Activated T-cell treated with anti-CD3 and anti-CD28 coated beads, Interleukin-2, amount 50 U/mL, for 4 hours (primary cell): ENCODE data around the gene PLCL2. TPM values are rescaled to one million over a fixed set of nuclear protein-coding genes. Genes with fewer than 3 reads are reported as not detected.

Experiments used
- ATAC-seq, 2 donors: fragments of 200-7000 bp; cut with Tn5 transposase; one replicate each; pipeline ENCODE4 v1.10.0; 2021
- DNase-seq: peaks from one replicate; pipeline ENCODE4 v3.0.0-alpha.2; 2020
- H3K27me3 Mint-ChIP-seq: one replicate; pipeline ENCODE4 v1.8.0; 2021; ENCODE audit warnings: low read depth, mixed read lengths
- H3K36me3 Mint-ChIP-seq: one replicate; pipeline ENCODE4 v1.8.0; 2022; ENCODE audit warnings: mixed read lengths; ENCODE audit not compliant: insufficient read depth
- H3K4me1 Mint-ChIP-seq: one replicate; pipeline ENCODE4 v1.8.0; 2021; ENCODE audit warnings: low read depth, mixed read lengths
- H3K4me3 Mint-ChIP-seq: one replicate; pipeline ENCODE4 v1.8.0; 2021; ENCODE audit warnings: mild to moderate bottlenecking, moderate library complexity, mixed read lengths
- H3K9me3 Mint-ChIP-seq: one replicate; pipeline ENCODE4 v1.8.0; 2021; ENCODE audit warnings: mixed read lengths
- total RNA-seq, 3 donors: library from RNA; stranded (reverse); gene quantifications; one replicate each; pipeline ENCODE4 v1.2.1, GENCODE V29; 2021

The PLCL2 gene
- total RNA-seq, result 10 to 100 TPM; 12.6 to 14.2 (median 12.7) TPM

- Mint-ChIP-seq H3K36me3 (no peaks in the 10 kb centered on the region), H3K4me1 (peaks cover 39% of the 10 kb centered on the region), H3K4me3 (peak within 1 kb of the TSS; percentile 96), H3K27me3 (no peaks in the 10 kb centered on the region), H3K9me3 (no peaks in the 10 kb centered on the region)
- ATAC-seq (peak; percentile 66 to 69), DNase-seq (peak; percentile 68)
These were observed at the start of gene PLCL2 for GRCh38 chr3:16884748-16885592. TSS of gene PLCL2 (plus strand) at chr3:16884955. CDS start at chr3:16885040, 85 bp downstream.

DNA sequence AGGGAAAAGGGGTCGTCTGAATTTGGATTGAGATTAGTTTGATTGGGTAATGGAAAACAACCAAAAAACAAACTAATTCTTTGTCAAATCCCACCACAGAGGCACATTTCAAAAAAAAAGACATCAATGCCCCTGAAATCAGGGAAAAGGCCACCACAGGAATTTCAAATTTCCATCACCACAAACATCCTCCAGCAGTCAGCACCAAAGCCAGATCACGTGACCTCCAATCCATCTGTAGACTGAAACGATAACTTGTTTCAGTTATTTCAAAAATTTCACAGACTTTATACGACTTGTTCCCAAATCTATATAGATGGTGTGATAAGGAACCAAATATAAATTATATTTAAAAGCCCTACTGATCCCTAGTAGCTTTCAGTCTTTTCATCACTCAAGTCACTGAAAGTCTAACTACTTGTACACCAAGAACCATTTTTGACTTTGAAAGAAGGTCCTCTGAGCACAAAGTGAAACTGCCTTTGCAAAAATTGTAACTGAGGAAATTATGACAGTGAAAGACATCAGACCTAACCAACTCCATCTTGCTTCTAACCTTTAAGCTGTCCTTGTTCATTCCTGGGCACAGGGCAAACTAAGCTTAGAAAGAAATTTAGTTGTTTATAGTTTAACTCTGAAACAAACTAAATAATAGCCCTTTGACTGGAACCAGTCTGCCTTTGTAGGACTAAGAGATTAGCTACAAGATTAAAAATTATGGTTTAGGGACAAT lies 48.1 kb upstream of the PLCL2 start:
- no peaks in the 10 kb centered on the region for H3K9me3 Mint-ChIP-seq
- H3K27me3 Mint-ChIP-seq, result no peaks in the 10 kb centered on the region
- no peak for ATAC-seq
- no peaks in the 10 kb centered on the region for H3K36me3 Mint-ChIP-seq
- peaks cover 32% of the 10 kb centered on the region for H3K4me1 Mint-ChIP-seq
- no peak overlapping the region for H3K4me3 Mint-ChIP-seq
- DNase-seq, result no peak

DNA sequence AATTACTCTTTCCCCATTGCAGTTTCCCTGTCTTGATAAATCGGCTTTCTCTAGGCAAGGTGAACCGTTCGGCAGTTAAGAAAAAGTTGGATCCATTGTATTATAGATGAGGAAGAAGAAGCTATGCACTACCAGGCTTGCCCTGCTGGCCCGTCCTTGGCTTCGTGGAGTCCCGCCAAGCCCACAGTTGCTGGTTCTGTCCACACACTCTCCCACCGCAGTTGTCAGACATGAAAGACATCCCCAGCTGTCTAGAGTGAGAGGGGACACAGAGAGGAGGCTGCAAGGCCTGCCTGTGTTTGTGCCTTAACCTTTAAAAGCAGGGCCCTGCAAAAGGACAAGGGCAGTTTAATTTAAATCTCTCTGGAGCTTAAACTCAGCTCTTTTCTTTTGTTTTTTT lies 47.2 kb upstream of the PLCL2 start:
- Mint-ChIP-seq H3K4me3 (no peak overlapping the region), H3K4me1 (peaks cover 41% of the 10 kb centered on the region), H3K36me3 (no peaks in the 10 kb centered on the region), H3K9me3 (no peaks in the 10 kb centered on the region), H3K27me3 (no peaks in the 10 kb centered on the region)
- ATAC-seq, result no peak
- DNase-seq, result no peak

DNA sequence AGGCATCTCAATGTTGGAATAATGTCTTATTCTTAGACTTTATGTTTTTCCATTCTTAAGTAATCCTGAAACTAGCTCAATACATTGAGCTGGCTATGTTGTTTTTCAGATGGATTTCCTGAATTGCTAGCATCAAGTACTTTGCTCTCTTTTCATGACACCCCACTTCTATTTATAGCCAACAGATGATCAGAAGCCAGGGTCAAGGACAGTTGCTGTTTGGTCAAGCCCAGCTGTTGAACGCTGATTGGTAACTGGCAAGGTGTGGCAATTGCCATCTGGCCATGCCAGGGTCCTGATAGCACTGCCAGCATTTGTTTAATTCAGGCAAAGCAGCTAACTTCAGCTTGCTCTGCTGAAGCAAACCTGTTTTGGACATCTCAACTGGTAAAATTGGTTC lies 46.2 kb upstream of the PLCL2 start:
- Mint-ChIP-seq H3K4me3 (no peak overlapping the region), H3K9me3 (no peaks in the 10 kb centered on the region), H3K4me1 (peaks cover 51% of the 10 kb centered on the region), H3K36me3 (no peaks in the 10 kb centered on the region), H3K27me3 (no peaks in the 10 kb centered on the region)
- no peak for DNase-seq
- ATAC-seq, result no peak

GRCh38 chr3:16839271-16840100 lies 45.3 kb upstream of the PLCL2 start:
- Mint-ChIP-seq H3K4me3 (no peak overlapping the region), H3K36me3 (no peaks in the 10 kb centered on the region), H3K9me3 (no peaks in the 10 kb centered on the region), H3K27me3 (no peaks in the 10 kb centered on the region), H3K4me1 (peaks cover 59% of the 10 kb centered on the region)
- DNase-seq (no peak), ATAC-seq (no peak)

DNA sequence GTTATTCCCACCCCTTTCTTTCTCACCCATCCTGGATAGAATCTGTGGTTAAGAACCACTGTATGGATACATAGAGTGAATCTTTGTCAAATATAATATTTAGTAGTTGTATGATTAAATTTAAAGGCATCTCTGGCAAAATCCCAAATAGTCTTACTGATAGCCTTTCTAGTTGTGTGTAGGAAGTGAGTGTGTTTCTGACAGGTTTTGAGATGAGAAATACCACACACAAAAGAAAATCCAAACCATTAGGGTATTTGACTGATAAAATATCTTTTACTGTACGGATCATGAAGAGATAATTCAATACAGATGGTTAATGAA lies 44.7 kb upstream of the PLCL2 start:
- Mint-ChIP-seq H3K36me3 (no peaks in the 10 kb centered on the region), H3K4me1 (peaks cover 65% of the 10 kb centered on the region), H3K4me3 (no peak overlapping the region), H3K27me3 (no peaks in the 10 kb centered on the region), H3K9me3 (no peaks in the 10 kb centered on the region)
- DNase-seq, result no peak
- ATAC-seq, result no peak

DNA sequence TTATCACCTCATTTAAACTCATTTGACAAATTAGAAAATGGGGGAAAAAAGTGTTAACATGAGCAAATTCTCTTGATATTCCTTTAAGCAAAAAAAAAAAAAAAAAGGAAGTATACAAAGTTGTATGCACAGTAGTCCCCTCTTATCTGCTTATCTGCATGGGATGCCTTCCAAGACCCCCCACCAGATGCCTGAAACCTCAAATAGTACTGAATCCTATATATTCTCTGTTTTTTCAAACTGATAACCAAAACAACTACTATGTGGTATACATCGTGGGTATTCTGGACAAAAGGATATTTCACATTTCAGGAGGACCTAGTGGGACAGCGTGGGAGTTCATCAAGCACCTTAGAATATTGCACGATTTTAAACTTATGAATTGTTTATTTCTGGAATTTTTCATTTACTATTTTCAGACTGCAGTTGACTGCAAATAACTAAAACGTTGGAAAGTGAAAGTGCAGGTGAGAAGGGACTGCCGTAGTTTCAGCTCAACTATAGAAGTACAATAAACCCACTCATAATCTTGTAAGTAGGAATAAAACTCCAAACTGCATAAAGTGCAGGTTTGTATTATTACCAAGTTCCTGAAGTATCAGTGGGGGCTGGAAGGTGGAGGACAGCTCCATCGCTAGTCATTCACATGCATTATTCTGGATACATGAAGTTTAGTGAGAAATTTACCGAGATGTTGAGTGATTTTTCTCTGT lies 43.6 kb upstream of the PLCL2 start:
- H3K36me3 Mint-ChIP-seq, result no peaks in the 10 kb centered on the region
- DNase-seq, result no peak

GRCh38 chr3:16841904-16842271 lies 42.9 kb upstream of the PLCL2 start:
- Mint-ChIP-seq H3K27me3 (no peaks in the 10 kb centered on the region), H3K4me3 (peak overlapping the region; percentile 77), H3K9me3 (no peaks in the 10 kb centered on the region), H3K36me3 (no peaks in the 10 kb centered on the region), H3K4me1 (peaks cover 82% of the 10 kb centered on the region)
- peak in 1 of 2 donors; percentile 46 for ATAC-seq
- no peak for DNase-seq

More for the DNA sequence above, 43.6 kb upstream of the PLCL2 start:
- peak overlapping the region; percentile 77 for H3K4me3 Mint-ChIP-seq
- ATAC-seq, result no peak
- H3K27me3 Mint-ChIP-seq, result no peaks in the 10 kb centered on the region
- H3K9me3 Mint-ChIP-seq, result no peaks in the 10 kb centered on the region
- peaks cover 75% of the 10 kb centered on the region for H3K4me1 Mint-ChIP-seq

DNA sequence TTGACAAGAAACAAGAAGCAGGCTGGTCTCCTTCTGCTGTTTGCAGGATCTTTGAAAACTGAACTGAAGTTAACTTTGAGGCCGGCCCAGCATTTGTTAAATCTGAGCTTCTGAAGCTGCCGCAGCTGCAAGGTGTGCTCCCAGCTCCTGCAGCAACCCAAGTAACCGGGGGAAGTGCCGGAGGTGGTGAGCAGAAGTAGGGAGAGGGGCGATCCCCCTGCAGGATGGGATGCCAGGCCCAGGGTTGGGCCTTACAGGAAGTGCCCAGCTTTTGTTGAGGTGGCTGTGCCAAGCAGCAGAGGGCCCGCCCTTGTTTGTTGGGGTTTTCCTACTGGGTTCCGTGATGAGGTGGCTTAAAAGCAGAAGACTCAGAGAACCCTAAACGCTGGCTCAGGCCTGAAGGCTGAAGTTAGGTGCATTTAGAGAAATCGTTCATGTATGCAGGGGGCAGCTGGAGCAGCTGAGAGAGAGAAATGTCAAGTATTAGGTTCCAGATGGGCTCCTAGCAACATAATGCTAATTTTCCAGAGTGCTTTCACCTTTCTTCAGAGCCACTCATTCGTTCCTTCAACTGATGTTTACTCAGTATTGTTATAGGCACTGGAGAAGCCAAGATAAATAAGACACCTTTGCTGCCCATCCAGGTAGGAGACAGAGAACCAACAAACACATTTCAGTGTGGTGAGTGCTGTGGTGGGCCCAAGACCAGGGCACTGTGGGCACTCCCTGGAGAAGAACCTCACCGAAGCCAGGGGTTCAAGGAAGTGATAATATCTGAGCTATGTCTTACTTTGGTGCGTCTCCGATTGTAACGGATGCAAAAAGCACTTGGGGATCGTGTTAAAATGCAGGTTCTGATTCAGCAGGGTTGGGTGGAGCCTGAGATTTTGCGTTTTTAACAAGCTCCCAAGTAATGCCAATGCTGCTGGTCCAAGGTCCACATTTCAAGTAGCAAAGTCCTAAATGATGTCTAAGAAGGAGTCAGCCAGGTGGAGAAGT lies 42.2 kb upstream of the PLCL2 start:
- no peaks in the 10 kb centered on the region for H3K27me3 Mint-ChIP-seq
- H3K36me3 Mint-ChIP-seq, result no peaks in the 10 kb centered on the region
- ATAC-seq, result peak; percentile 96 to 97
- peak overlapping the region; percentile 77 for H3K4me3 Mint-ChIP-seq
- H3K4me1 Mint-ChIP-seq, result peaks cover 83% of the 10 kb centered on the region
- no peaks in the 10 kb centered on the region for H3K9me3 Mint-ChIP-seq
- DNase-seq, result peak; percentile 52

- peaks cover 78% of the 10 kb centered on the region for H3K4me1 Mint-ChIP-seq
- H3K36me3 Mint-ChIP-seq, result no peaks in the 10 kb centered on the region
- ATAC-seq, result no peak
- H3K27me3 Mint-ChIP-seq, result no peaks in the 10 kb centered on the region
- no peak for DNase-seq
- H3K9me3 Mint-ChIP-seq, result no peaks in the 10 kb centered on the region
- H3K4me3 Mint-ChIP-seq, result no peak overlapping the region
These were observed 40.5 kb upstream of the PLCL2 start for GRCh38 chr3:16844222-16844621.

GRCh38 chr3:16844791-16845190 lies 40.0 kb upstream of the PLCL2 start:
- Mint-ChIP-seq H3K4me3 (no peak overlapping the region), H3K36me3 (no peaks in the 10 kb centered on the region), H3K9me3 (no peaks in the 10 kb centered on the region), H3K27me3 (no peaks in the 10 kb centered on the region), H3K4me1 (peaks cover 80% of the 10 kb centered on the region)
- DNase-seq, result no peak
- ATAC-seq, result no peak

- Mint-ChIP-seq H3K4me3 (no peak overlapping the region), H3K36me3 (no peaks in the 10 kb centered on the region), H3K9me3 (no peaks in the 10 kb centered on the region), H3K4me1 (peaks cover 78% of the 10 kb centered on the region), H3K27me3 (no peaks in the 10 kb centered on the region)
- DNase-seq (no peak), ATAC-seq (no peak)
These were observed 38.2 kb upstream of the PLCL2 start for GRCh38 chr3:16846373-16847080.
